ENCODE data around the gene NUDT16L1. TPM values are rescaled to one million over a fixed set of nuclear protein-coding genes. Genes with fewer than 3 reads are reported as not detected.

NUDT16L1 gene
- total RNA-seq, 2 experiments from 2014 or later = 22.3 to 25.6 TPM

DNA sequence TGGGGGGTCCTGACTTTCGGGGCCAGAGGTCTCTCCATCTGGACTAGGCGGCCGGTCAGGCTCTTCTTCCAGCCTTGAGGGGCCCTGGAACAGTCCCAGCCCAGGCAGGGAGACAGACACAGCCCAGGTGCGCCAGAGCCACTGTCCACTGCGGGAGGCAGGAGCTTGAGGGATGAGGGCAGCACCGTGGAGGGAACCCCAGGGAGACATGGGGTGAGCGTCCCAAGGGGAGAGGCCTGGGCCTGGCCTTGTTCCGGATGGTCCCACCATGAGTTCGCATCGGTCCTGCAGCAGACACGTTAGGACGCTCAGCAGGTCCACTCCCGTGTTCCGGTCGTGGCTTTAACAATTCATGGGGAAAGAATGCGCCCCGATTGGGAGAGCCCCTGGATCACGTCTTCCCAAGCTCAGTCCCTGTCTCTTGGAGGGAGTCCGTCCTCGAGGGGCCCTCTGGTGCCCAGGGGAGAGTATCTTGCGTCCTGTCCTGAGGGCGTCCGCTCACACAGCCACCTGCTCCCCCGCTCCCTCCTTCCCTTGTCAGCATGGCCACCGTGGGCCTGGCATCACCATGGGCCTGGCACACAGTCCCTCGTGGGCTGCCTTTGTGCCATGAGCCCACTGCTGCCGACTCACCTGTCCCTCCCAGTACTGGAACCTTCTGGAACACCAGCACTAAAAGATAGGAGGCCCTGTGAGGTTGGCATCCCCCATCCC is 6.7 kb upstream of the NUDT16L1 start:
- H3K36me3 Mint-ChIP-seq (ENCODE audit: low read depth) = peaks cover 4% of the 10 kb centered on the region
- no peak for TF ChIP-seq CTCF (IDR thresholded peaks at IDR 0.05)
- no peak for ATAC-seq
- intact Hi-C loops (cut with micrococcal nuclease) = no loop called here
- ChIA-PET CTCF (interaction anchor here (0.8 kb wide), 1 partner anchor 9 kb away, joined by 3 read pairs; no protein-coding TSS in a partner anchor), POLR2A (no interaction called here)
- peaks cover 4% of the 10 kb centered on the region for H3K4me1 Mint-ChIP-seq (ENCODE audit: low read depth)
- no peak overlapping the region for H3K27ac Mint-ChIP-seq
- no peaks in the 10 kb centered on the region for H3K9me3 Mint-ChIP-seq
- no peak for DNase-seq
- no peak overlapping the region for H3K4me3 Mint-ChIP-seq
- no peaks in the 10 kb centered on the region for H3K27me3 Mint-ChIP-seq

- no peak overlapping the region for H3K27ac Mint-ChIP-seq
- no peak for ATAC-seq
- H3K4me3 Mint-ChIP-seq = no peak overlapping the region
- CTCF ChIA-PET = no interaction called here
- peaks cover 5% of the 10 kb centered on the region for H3K4me1 Mint-ChIP-seq (ENCODE audit: low read depth)
- peaks cover 2% of the 10 kb centered on the region for H3K36me3 Mint-ChIP-seq (ENCODE audit: low read depth)
- no peaks in the 10 kb centered on the region for H3K27me3 Mint-ChIP-seq
- intact Hi-C loops (cut with micrococcal nuclease) = no loop called here
- POLR2A ChIA-PET = no interaction called here
- DNase-seq = no peak
- no peaks in the 10 kb centered on the region for H3K9me3 Mint-ChIP-seq
- no peak for TF ChIP-seq CTCF (IDR thresholded peaks at IDR 0.05)
These were observed 5.9 kb upstream of the NUDT16L1 start for GRCh38 chr16:4687416-4687815.

DNA sequence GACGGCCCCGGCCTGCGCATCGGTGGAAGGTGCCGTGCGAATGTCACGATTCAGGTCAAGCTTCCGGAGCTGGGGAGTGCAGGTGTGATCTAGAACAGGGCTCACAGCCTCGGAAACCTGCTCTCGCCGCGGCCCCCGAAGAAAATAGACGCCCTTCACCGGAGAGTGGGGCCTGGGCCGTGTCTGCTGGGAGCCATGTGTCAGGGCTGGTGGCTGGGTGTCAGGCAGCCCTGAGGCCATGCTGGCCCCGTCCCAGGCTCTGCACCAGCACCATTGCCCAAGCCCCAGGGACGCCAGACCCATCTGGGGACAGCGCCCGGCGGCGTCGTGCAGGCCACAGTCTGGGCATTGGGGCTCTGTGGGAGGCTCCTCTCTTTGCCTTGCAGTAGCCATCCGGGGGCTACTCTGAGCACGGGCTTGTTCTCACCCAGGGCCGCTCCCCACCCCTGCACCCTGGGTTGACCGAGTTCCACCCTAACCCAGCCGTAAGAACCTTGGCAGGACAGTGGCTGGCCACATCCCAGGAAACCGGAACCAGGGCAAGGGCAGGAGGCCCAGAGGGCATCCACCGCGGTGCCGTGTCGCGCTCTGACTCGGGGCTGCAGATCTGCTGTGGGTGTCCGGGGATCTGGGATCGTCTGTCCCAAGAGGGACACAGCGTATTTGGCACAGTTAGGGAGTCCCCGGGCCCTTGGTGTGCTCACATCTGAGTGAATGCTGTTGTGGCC is 5.3 kb upstream of the NUDT16L1 start:
- H3K27ac Mint-ChIP-seq = no peak overlapping the region
- H3K9me3 Mint-ChIP-seq = no peaks in the 10 kb centered on the region
- intact Hi-C loops (cut with micrococcal nuclease) = no loop called here
- H3K4me3 Mint-ChIP-seq = no peak overlapping the region
- POLR2A ChIA-PET = no interaction called here
- H3K27me3 Mint-ChIP-seq = no peaks in the 10 kb centered on the region
- no peak for TF ChIP-seq CTCF (IDR thresholded peaks at IDR 0.05)
- ATAC-seq (no peak), DNase-seq (no peak)
- H3K4me1 Mint-ChIP-seq (ENCODE audit: low read depth) = peaks cover 6% of the 10 kb centered on the region
- CTCF ChIA-PET = no interaction called here
- H3K36me3 Mint-ChIP-seq (ENCODE audit: low read depth) = peaks cover under 1% of the 10 kb centered on the region

- Mint-ChIP-seq H3K4me3 (no peak overlapping the region), H3K36me3 (ENCODE audit: low read depth) (no peaks in the 10 kb centered on the region), H3K4me1 (ENCODE audit: low read depth) (peaks cover 6% of the 10 kb centered on the region), H3K27ac (no peak overlapping the region), H3K27me3 (no peaks in the 10 kb centered on the region), H3K9me3 (no peaks in the 10 kb centered on the region)
- POLR2A ChIA-PET = no interaction called here
- no peak for TF ChIP-seq CTCF (IDR thresholded peaks at IDR 0.05)
- intact Hi-C loops (cut with micrococcal nuclease) = no loop called here
- ATAC-seq (no peak), DNase-seq (no peak)
- CTCF ChIA-PET = no interaction called here
These were observed 4.7 kb upstream of the NUDT16L1 start for GRCh38 chr16:4688674-4689045.

DNA sequence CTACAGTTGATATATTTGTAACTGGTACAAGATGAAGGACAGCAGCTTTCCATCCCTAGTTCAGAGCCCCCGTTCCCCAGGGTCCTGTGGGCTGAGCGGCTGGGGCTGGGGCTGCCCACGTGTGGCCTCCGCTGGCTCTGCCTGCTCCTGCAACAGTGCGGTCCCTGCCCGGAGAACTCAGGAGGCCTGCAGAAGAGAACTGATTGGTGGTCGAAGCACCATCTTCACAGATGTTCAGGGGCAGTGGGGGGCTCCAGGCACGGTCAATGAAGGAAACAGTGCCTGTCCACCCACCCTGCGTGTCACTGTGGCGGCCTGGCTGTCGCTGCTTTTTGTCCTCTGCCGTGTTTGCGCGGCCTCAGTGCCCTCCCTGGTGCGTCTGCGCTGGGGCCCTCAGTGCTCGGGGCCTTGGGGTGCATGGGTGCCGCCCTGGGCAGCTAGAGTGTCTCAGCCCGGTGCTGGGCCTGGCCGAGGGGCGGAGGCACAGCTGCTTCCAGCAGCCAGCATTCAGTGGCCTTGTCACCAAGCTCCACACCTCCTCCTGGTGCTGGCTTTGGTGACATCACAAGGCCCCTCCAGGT is 4.2 kb upstream of the NUDT16L1 start:
- intact Hi-C loops (cut with micrococcal nuclease) = no loop called here
- Mint-ChIP-seq H3K36me3 (ENCODE audit: low read depth) (no peaks in the 10 kb centered on the region), H3K9me3 (no peaks in the 10 kb centered on the region), H3K27me3 (no peaks in the 10 kb centered on the region), H3K27ac (no peak overlapping the region), H3K4me1 (ENCODE audit: low read depth) (peaks cover 6% of the 10 kb centered on the region), H3K4me3 (no peak overlapping the region)
- CTCF ChIA-PET = no interaction called here
- POLR2A ChIA-PET = no interaction called here
- no peak for DNase-seq
- TF ChIP-seq CTCF (IDR thresholded peaks at IDR 0.05) = no peak
- ATAC-seq = no peak

All from activated CD8-positive, alpha-beta T cell treated with anti-CD3 and anti-CD28 coated beads for 36 hours (primary cell).